ENCODE data around the gene TSPAN5.

TSPAN5 gene

DNA sequence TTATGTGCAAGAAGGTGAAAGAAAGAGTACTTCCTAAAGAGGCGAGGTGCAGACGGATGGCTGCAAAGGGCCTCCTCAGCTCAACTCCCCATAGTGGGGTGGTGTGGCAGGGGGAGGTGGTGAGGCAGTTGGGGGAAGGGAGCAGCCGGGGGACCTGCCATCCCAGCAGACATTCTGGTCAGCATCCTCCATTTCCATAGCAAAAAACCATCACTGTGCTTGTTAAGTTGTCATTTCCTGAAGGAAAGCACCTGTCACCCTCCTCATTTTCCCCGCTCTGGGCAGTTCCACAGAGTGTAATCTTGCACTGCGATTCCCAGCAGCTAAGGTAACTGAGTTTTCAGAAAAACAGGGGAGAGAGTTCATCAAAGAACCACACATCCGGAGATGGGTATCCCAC is 51.5 kb downstream of the TSPAN5 start:
- H3K27ac ChIP-seq, result no peak overlapping the region
- no peak for TF ChIP-seq ZFX (IDR thresholded peaks at IDR 0.05)
- TF ChIP-seq, protein P1, sequence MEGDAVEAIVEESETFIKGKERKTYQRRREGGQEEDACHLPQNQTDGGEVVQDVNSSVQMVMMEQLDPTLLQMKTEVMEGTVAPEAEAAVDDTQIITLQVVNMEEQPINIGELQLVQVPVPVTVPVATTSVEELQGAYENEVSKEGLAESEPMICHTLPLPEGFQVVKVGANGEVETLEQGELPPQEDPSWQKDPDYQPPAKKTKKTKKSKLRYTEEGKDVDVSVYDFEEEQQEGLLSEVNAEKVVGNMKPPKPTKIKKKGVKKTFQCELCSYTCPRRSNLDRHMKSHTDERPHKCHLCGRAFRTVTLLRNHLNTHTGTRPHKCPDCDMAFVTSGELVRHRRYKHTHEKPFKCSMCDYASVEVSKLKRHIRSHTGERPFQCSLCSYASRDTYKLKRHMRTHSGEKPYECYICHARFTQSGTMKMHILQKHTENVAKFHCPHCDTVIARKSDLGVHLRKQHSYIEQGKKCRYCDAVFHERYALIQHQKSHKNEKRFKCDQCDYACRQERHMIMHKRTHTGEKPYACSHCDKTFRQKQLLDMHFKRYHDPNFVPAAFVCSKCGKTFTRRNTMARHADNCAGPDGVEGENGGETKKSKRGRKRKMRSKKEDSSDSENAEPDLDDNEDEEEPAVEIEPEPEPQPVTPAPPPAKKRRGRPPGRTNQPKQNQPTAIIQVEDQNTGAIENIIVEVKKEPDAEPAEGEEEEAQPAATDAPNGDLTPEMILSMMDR (conservative IDR thresholded peaks at IDR 0.05), result no peak

DNA sequence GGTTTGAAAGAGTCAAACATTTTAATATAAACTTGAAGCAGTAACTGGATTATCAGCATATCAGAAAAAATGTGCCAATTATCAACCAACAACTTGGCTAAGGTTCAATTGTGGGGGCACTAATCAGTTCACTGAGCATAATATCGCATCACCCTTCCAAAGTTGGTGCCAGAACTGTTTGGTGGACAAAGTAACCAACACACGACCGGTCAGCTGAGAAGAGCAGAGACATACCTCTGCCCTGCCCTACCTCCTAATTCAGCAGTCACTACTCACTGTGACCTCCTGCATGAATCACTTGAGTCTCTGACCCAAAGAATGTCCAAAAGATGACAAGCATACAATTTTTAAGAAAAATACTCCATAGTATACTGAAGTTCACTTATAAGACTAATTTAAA is 53.2 kb downstream of the TSPAN5 start:
- no peak overlapping the region for H3K27ac ChIP-seq
- TF ChIP-seq, protein P1 (conservative IDR thresholded peaks at IDR 0.05), result no peak
- TF ChIP-seq ZFX (IDR thresholded peaks at IDR 0.05), result no peak

DNA sequence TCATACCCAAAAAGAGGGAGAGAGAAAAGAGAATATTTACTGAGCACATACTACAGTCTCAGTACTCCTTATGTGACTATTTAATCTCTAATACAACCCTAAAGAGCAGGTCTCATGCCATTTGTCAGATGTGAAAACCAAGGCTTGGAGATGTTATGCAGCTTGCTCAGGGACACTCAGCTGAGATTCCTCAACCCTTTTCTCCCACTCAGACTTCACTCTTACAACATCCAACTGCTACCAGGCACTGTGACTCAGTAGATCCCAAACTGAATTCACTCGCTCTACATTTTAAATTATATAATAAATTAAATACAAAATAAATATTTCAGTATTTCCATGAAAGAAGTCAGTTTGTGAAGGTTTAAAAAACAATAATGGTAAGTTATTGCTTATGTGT is 53.7 kb downstream of the TSPAN5 start:
- no peak for TF ChIP-seq ZFX (IDR thresholded peaks at IDR 0.05)
- TF ChIP-seq, protein P1 (conservative IDR thresholded peaks at IDR 0.05), result no peak
- no peak overlapping the region for H3K27ac ChIP-seq

DNA sequence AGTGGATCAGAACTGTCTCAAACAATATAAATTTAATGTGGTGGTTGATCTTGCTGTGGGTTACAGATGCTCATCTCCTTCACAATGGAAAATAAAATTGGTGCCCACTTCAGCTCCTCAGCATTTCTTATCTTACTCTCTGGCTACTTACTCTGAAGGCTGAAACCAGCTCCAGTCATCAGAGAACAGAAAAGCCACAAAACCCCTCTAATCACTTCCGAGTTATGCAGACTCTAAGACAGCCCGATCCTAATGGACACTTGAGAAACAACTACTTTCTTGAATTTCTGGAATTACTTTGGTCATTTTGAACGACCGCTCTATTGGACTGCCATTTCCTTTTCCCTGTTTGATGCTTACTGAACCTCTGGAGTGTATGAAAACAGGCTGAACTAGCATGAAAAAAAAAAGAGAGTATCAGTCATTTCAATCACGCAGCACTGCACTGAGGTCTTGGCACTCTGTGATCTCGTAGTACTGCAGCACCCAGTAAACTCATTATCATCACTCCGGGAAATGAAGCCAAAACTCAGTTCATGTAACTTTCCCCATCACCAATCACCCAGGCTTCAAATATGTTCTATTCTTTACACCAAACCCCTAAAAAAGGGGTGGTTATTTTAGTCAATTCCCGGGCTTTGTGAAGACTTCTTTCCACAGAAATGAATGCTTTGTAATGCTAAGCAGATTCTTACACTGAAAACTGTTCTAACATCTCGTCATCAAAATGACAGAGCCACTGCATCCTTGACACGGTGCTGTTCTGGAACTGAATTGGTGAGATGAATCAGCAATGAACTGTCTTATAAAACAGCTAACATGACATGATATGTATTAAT is 54.5 kb downstream of the TSPAN5 start:
- no peak overlapping the region for H3K27ac ChIP-seq
- TF ChIP-seq, protein P1 (conservative IDR thresholded peaks at IDR 0.05), result no peak
- TF ChIP-seq ZFX (IDR thresholded peaks at IDR 0.05), result no peak

DNA sequence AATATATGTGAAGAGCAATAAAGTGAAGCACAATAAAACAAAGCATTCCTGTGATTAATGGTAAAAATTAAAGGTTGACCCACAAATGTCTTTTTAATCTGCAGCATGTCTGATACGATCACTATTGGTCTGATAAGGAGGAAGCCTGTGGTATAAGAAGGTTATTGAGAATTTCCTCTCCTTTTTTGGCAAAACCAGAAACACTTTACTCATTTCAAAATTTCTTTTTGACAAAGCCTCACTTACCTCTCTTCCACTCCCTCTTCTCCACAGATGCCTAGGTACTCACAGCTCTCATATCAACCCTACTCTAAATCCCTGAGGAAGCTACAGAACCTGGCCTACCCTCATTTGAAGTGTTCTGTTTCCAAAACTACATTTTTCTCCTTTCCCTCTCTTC is 56.1 kb downstream of the TSPAN5 start:
- TF ChIP-seq ZFX (IDR thresholded peaks at IDR 0.05), result no peak
- TF ChIP-seq, protein P1 (conservative IDR thresholded peaks at IDR 0.05), result no peak
- H3K27ac ChIP-seq, result no peak overlapping the region

DNA sequence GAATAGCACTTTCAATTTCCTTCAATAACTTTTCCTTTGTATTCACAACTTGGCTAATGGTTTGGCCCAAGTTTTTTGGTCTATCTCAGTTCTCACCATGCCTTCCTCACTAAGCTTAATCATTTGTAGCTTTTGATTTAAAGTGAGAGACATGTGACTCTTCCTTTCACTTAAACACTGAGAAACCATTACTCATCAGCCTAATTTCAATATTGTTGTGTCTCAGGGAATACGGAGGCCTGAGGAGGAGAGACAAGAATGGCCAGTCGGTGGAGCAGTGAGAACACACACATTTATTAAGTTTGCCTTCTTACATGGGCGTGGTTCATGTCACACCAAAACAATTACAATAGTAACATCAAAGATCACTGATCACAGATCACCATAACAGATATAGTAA is 56.7 kb downstream of the TSPAN5 start:
- TF ChIP-seq ZFX (IDR thresholded peaks at IDR 0.05), result no peak
- H3K27ac ChIP-seq, result no peak overlapping the region

DNA sequence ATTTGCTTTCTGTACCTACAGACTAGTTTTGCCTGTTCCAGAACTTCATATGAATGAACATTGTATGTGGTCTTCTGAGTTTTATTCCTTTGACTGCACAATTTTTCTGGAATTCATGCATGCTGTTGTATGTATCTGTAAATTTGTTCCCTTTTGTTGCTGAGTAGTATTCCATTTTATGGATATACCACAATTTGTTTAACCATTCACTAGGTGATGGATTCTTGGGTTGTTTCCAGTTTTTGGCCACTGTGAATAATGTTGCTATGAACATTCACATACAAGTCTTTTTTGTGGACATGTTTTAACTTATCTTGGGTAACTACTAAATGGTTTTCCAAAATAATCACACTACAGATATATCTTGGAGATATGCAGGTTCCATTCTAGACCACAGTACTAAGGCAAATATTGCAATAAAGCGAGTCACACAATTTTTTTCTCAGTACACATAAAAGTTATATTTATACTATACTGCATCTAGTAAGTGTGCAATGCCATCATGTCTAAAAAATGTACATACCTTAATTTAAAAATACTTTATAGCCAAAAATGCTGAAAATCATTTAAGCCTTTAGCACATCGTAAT is 58.7 kb downstream of the TSPAN5 start:
- TF ChIP-seq ZFX (IDR thresholded peaks at IDR 0.05), result no peak
- TF ChIP-seq, protein P1 (conservative IDR thresholded peaks at IDR 0.05), result no peak
- H3K27ac ChIP-seq, result no peak overlapping the region
